NCI-H526 treated with DMSO at 0.1 percent for 48 hours (cell line): Measurements from ENCODE around the gene RABL6.
"Not testable (repeated sequence)": the region's sequence is repeated elsewhere in the genome, so short reads cannot be mapped to it uniquely, and the experiment has no call there.

Experiments used
- DNase-seq: peaks from one replicate; lab custom pipeline; 2025; lab: John Stamatoyannopoulos, UW

The RABL6 gene

GRCh38 chr9:136835932-136836904, 28.5 kb downstream of the RABL6 start:
- no peak for DNase-seq

DNA sequence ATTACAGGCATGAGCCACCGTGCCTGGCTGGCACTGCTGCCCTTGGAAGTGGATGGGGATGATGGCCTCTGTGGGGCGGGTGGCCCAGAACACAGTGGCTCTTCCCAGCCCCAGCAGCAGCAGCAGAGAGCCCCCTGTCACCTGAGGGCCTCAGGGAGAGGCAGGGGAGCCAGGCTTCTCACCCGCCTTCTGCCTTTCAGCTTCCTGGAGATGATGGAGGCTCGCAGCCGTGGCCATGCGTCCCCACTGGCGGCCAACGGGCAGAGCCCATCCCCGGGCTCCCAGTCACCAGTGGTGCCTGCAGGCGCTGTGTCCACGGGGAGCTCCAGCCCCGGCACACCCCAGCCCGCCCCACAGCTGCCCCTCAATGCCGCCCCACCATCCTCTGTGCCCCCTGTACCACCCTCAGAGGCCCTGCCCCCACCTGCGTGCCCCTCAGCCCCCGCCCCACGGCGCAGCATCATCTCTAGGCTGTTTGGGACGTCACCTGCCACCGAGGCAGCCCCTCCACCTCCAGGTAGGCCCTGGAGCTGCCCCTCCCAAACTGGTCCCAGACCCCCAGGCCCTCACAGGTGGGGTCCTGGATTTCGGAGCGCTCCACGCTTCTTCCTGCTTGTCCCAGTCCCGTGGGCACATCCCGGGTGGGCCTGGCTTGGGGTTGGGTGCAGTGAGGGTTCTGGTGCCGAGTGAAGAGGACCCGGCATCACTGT, 29.6 kb downstream of the RABL6 start:
- no peak for DNase-seq

GRCh38 chr9:136837856-136838277, 30.1 kb downstream of the RABL6 start:
- DNase-seq, result not testable (repeated sequence)

- no peak for DNase-seq
These were observed 30.8 kb downstream of the RABL6 start for GRCh38 chr9:136838314-136839228.

DNA sequence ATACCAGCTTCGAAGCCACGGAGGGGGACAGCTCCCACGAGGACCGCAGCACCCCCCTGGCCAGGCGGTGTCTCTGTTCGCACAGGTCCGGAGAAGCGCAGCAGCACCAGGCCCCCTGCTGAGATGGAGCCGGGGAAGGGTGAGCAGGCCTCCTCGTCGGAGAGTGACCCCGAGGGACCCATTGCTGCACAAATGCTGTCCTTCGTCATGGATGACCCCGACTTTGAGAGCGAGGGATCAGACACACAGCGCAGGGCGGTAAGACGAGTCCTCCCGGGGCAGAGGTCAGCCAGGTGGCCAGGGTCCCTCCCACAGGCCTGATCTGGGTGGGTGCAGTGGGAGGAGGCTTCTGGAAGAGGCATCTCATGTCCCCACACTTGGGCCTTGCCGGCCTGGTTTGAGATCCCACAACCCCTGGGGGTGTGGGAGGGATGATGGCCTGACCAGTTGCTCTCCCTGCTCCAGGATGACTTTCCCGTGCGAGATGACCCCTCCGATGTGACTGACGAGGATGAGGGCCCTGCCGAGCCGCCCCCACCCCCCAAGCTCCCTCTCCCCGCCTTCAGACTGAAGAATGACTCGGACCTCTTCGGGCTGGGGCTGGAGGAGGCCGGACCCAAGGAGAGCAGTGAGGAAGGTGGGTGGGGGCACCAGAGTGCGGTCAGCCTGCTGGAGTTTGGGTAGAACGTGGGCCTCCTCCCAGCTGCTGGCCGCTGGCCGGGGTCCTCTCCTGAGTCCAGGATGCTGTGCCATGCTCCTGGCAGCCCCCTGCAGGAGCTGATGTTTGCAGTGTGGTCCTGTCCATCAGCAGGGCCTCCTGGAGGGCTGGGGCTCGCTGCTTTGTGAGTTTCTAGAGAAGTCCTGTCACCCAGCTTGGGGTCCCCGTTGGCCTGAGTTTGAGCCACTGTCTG, 31.7 kb downstream of the RABL6 start:
- DNase-seq, result no peak

GRCh38 chr9:136840140-136840876, 32.6 kb downstream of the RABL6 start:
- DNase-seq, result no peak

- DNase-seq, result peak; percentile 29
These were observed 33.3 kb downstream of the RABL6 start for GRCh38 chr9:136840877-136841645.

DNA sequence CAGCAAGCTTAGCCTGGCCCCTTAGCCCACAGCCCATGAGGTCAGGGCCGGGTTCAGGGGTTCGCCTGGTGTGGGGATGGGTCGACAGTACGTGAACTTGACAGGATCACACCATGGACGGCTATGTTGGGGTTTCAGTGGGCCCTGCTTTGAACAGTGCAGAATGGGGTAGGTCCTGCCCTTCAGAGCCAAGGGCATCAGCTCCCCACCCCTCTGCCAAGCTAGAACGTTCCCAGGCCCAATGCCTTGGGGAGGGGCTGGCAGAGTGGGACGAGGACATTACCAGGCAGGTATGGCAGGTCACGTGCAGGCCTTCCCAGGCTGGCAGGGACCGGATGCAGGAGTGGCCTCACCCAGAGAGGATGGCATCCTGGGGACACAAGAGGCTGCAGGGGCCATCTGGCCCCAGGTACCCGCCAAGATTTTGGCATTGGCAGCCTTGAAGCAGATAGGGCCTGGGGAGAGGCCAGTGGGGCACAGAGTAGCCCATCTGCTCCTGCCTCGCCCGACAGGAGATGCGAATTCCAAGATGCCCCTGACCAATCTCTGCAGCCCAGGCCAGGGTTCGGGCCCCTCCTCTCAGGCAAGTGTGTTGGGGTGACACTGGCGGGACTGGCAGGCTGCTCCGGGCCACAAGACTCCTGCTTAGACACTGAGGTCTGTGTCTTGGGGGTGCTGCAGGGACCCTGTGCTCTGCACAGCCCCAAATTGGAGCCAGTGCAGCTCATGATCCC, 34.1 kb downstream of the RABL6 start:
- not testable (repeated sequence) for DNase-seq

DNA sequence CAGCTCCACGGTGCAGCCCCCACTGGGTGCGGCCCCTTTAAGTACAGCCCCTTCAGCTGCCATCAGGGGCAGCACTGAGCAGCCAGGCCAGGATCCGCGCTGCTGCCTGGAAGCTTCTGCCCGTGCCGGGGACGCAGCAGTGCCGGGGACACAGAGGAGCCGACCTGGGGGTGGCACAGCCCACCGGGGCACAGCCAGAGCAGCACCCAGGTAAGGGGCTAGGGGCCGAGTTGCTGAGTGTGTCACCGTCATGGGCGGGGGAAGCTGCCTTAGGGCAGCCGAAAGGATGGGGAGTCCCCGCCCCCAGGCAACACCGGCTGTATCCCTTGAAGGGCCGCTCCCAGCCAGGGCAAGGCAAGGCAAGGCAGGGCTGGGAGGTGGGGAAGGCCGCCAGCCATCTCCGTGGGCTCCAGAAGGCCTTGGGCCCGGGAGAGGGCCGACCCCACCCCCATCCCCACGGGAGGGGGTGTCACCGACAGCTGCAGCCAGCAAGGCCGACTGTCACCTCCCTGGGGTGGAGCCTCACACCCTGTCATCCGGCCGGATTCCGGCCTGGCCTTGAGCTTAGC, 34.7 kb downstream of the RABL6 start, which contains the start of gene AJM1:
Gene AJM1 (plus strand): TSS at position 99 of the 569 bp plus-strand sequence. CDS start 1,937 bp downstream, outside the sequence.
- peak; percentile 9 for DNase-seq

DNA sequence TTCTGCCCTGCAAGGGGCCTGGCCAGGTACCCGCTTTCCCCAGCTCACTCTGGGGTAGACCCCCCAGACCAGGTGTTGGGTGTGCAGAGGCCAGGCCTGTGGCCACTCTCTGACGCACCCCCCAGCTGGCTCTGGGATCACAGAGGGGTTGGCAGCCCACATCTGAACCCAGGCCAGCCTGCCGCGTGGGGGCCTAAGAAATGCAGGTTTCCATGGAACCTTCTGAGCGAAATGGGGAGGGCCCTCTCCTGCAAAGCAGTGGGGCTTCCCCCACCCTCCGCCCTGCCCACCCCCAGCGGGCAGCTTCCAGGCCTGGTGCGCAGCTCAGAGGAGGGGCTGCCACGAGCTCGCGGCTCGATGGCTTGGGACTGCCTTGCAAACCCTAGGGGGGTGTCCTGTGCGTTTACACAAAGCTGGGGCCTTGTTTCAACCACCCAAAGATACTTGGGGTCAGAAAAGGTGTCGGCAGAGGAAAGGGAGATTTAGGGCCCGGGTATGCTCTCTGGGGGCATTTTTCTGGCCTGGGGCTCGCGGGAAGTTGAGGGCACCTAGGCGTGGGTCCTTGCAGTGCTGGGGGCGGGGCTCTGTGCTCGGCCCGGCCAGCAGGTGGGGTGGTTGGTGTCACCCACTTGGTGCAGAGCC, 35.5 kb downstream of the RABL6 start:
- DNase-seq, result not testable (repeated sequence)

DNA sequence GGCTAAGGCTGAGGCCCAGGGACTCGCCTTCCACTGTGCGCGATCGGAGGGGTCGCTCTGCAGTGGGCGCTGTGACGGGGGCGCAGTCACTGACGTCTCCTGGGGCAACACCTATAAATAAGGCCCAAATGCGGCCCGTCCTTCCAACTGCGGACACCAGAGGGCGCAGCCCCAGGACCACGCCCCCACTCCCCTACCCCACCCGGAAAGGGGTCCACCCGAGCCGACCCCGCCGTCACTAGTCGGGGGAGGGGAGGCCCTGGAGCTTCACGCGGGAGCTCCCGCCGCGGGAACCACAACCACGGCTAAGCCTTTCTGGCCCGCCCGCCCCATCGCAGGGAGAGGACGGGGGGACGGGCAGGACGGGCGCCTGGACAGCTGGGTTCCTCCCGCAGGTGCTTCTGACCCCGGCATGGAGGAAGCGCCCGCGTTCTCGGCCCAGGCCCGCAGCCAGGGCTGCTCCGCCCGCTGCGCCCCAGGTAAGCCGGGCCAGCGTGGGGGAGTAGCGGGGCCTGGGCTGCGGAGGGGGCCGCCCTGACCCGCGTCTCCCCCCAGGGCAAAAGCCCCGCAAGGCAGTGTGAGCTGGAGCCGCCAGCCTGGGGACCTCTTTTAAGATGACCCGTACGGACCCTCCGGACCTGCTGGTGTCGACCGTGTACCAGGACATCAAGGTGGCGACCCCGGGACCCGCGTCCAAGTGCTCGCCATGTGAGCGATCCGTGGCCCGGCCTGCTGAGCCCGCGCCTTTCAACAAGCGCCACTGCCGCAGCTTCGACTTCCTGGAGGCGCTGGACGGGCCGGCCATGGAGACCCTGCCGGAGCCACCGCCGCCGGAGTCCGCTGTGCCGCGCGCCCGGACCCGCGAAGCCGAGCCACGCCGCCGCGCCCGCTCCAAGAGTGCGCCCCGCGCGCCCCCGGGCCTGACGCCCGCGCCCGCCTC, 36.3 kb downstream of the RABL6 start:
- DNase-seq, result not testable (repeated sequence)

DNA sequence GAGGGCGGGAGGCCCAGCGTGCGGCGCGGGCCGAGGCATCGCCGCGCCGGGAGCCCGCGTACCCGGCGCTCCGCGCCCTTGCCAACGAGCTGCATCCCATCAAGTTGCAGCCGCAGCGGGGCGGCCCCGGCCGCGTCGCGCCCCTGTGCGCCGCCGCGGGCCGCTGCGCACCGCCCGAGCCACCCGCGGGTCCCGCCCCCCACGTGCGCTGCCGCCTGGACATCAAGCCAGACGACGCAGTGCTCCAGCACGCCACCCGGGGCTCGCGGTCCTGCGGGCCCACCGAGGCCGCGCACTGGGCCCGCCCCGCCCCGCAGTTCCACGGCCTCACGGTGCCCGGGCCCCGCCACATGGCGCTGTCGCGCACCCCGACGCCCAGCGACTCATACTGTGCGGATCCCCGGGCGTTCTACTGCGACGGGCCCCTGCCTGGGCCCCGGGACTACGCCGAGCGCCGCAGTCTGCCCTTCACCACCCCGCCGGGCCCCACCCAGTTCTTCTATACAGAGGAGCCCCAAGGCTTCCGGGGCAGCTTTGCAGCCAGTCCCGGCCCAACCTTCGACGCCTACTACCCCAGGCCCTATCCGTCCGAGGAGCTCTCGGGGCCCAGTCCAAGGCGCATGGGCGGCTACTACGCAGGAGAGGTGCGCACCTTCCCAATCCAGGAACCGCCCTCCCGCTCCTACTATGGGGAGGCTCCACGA, 37.2 kb downstream of the RABL6 start:
- no peak for DNase-seq

GRCh38 chr9:136845465-136846260, 37.9 kb downstream of the RABL6 start:
- DNase-seq, result no peak

DNA sequence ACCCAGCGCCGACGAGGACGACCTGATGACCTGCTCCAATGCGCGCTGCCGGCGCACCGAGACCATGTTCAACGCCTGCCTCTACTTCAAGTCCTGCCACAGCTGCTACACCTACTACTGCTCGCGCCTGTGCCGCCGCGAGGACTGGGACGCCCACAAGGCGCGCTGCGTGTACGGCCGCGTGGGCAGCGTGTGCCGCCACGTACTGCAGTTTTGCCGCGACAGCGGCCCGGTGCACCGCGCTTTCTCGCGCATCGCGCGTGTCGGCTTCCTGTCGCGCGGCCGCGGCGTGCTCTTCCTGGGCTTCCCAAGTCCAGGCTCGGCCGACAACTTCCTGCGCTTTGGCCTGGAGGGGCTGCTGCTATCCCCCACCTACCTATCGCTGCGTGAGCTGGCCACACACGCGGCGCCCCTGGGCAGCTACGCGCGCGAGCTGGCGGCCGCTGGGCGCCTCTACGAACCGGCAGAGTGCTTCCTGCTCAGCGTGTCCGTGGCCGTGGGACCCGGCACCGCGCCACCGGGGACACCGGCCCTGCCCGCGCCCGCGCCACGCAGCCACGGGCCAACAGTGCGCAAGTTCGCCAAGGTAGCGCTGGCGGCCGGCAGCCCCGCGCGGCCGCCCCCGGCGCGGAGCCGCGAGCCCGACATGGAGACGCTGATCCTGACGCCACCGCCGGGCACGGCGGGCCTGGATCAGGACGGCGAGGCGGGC, 38.8 kb downstream of the RABL6 start:
- DNase-seq, result no peak
